ENCODE measurements around the gene ISCA2. TPM values are rescaled to one million over a fixed set of nuclear protein-coding genes. Genes with fewer than 3 reads are reported as not detected.

Gene ISCA2
- polyA plus RNA-seq, 1 donor (not counting 4 experiments of a cell fraction or from before 2014, with no cell fraction given), result 33.0 TPM

- Histone ChIP-seq H3K36me3 (ENCODE audit: control insufficient read depth in 2 of 2, extremely low read depth in 1 of 2, insufficient read depth in 2 of 2, low read length in 2 of 2) (peaks cover 69 to 71% of the 10 kb centered on the region in 2 experiments), H3K9ac (ENCODE audit: control insufficient read depth, extremely low read depth, insufficient read depth, low read length) (no peak overlapping the region), H3K4me3 (ENCODE audit: control insufficient read depth in 2 of 3, extremely low read depth in 1 of 3, insufficient read depth in 2 of 3, low read depth in 1 of 3, low read length in 3 of 3) (no peak overlapping the region), H3K27me3 (ENCODE audit: control insufficient read depth, extremely low read depth, insufficient read depth, low read length) (no peaks in the 10 kb centered on the region), H3K27ac (ENCODE audit: control insufficient read depth, insufficient read depth, low read length) (no peak overlapping the region), H3K9me1 (ENCODE audit: control insufficient read depth, extremely low read depth, insufficient read depth, low read length) (no peaks in the 10 kb centered on the region), H3K4me1 (ENCODE audit: control insufficient read depth, extremely low read depth, insufficient read depth, low read length) (peaks cover 22% of the 10 kb centered on the region), H2AFZ (ENCODE audit: control insufficient read depth, low read length) (no peak overlapping the region), H4K20me1 (ENCODE audit: control insufficient read depth, extremely low read depth, insufficient read depth, low read length) (no peaks in the 10 kb centered on the region), H3K9me3 (ENCODE audit: control insufficient read depth, low read depth, low read length) (no peaks in the 10 kb centered on the region), H3K79me2 (ENCODE audit: control insufficient read depth, insufficient read depth, low read length) (no peaks in the 10 kb centered on the region), H3K4me2 (ENCODE audit: control insufficient read depth, extremely low read depth, insufficient read depth, low read depth, low read length) (no peak overlapping the region)
- no peak for DNase-seq (ENCODE audit: low read depth, low spot score)
- FAIRE-seq, result no peak
- dilution Hi-C loops (cut with MboI; ENCODE audit: extremely low pct_ligation_motif_present, low sequenced_read_pairs), result no loop called here
- TF ChIP-seq, protein P1, sequence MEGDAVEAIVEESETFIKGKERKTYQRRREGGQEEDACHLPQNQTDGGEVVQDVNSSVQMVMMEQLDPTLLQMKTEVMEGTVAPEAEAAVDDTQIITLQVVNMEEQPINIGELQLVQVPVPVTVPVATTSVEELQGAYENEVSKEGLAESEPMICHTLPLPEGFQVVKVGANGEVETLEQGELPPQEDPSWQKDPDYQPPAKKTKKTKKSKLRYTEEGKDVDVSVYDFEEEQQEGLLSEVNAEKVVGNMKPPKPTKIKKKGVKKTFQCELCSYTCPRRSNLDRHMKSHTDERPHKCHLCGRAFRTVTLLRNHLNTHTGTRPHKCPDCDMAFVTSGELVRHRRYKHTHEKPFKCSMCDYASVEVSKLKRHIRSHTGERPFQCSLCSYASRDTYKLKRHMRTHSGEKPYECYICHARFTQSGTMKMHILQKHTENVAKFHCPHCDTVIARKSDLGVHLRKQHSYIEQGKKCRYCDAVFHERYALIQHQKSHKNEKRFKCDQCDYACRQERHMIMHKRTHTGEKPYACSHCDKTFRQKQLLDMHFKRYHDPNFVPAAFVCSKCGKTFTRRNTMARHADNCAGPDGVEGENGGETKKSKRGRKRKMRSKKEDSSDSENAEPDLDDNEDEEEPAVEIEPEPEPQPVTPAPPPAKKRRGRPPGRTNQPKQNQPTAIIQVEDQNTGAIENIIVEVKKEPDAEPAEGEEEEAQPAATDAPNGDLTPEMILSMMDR (optimal IDR thresholded peaks at IDR 0.05 in 1 of 3, IDR thresholded peaks at IDR 0.05 in 1 of 3, conservative IDR thresholded peaks at IDR 0.05 in 1 of 3; ENCODE audit: extremely low read depth in 1 of 3, insufficient read depth in 2 of 3, low read length in 3 of 3), result no peak
- no peak for TF ChIP-seq EZH2 (IDR thresholded peaks at IDR 0.05; ENCODE audit: low read length)
These were observed 13.5 kb downstream of the ISCA2 start for GRCh38 chr14:74507085-74507484.

GRCh38 chr14:74507840-74508239 is 14.3 kb downstream of the ISCA2 start:
- Histone ChIP-seq H3K4me2 (ENCODE audit: control insufficient read depth, extremely low read depth, insufficient read depth, low read depth, low read length) (no peak overlapping the region), H2AFZ (ENCODE audit: control insufficient read depth, low read length) (no peak overlapping the region), H3K9me3 (ENCODE audit: control insufficient read depth, low read depth, low read length) (no peaks in the 10 kb centered on the region), H3K27ac (ENCODE audit: control insufficient read depth, insufficient read depth, low read length) (no peak overlapping the region), H3K9me1 (ENCODE audit: control insufficient read depth, extremely low read depth, insufficient read depth, low read length) (no peaks in the 10 kb centered on the region), H3K4me1 (ENCODE audit: control insufficient read depth, extremely low read depth, insufficient read depth, low read length) (peaks cover 18% of the 10 kb centered on the region), H3K4me3 (ENCODE audit: control insufficient read depth in 2 of 3, extremely low read depth in 1 of 3, insufficient read depth in 2 of 3, low read depth in 1 of 3, low read length in 3 of 3) (no peak overlapping the region), H3K79me2 (ENCODE audit: control insufficient read depth, insufficient read depth, low read length) (no peaks in the 10 kb centered on the region), H3K9ac (ENCODE audit: control insufficient read depth, extremely low read depth, insufficient read depth, low read length) (no peak overlapping the region), H3K36me3 (ENCODE audit: control insufficient read depth in 2 of 2, extremely low read depth in 1 of 2, insufficient read depth in 2 of 2, low read length in 2 of 2) (peaks cover 68 to 69% of the 10 kb centered on the region in 2 experiments), H3K27me3 (ENCODE audit: control insufficient read depth, extremely low read depth, insufficient read depth, low read length) (no peaks in the 10 kb centered on the region), H4K20me1 (ENCODE audit: control insufficient read depth, extremely low read depth, insufficient read depth, low read length) (no peaks in the 10 kb centered on the region)
- DNase-seq (ENCODE audit: low read depth, low spot score), result no peak
- FAIRE-seq, result no peak
- TF ChIP-seq, protein P1 (optimal IDR thresholded peaks at IDR 0.05 in 1 of 3, IDR thresholded peaks at IDR 0.05 in 1 of 3, conservative IDR thresholded peaks at IDR 0.05 in 1 of 3; ENCODE audit: extremely low read depth in 1 of 3, insufficient read depth in 2 of 3, low read length in 3 of 3), result no peak
- no peak for TF ChIP-seq EZH2 (IDR thresholded peaks at IDR 0.05; ENCODE audit: low read length)
- dilution Hi-C loops (cut with MboI; ENCODE audit: extremely low pct_ligation_motif_present, low sequenced_read_pairs), result no loop called here

Data from keratinocyte (primary cell).